ENCODE measurements around the gene MOCOS.

MOCOS gene

DNA sequence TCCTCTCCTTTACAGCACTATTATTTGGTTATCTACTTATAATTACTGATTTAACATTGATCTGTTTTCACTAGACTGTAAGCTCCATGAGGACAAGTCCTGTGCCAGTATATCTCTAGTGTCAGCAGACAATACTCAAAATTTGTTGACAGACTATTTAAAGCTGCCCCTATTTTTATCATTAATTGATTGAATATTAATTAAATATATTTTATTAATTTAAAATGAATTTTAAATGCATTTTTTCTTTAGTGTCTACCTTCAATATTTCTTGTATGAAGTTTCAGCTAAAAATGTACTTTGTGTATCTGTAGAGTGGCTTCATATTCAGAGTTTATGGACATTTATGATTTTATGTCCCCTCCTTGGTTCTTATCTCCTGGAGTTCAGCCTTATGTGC lies 83.9 kb downstream of the MOCOS start:
- no peak for DNase-seq (ENCODE audit: low spot score)

DNA sequence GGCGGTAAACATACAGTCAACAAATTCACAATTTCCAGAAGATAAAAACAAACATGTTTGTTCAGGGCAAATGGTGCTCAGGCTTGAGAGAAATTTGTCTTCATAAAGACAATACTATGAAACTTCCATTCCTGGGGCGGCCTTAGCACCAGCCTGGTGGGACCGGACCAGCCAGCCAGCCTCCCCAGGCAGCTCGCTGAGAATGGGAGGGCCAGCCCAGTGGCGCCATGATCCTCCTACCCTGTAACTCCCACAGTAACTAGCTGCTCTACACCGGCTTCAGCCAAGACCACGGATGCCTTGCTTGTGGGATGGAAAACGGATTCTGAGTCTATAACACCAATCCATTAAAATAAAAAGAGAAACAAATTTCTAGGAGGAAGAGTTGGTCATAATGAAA lies 86.0 kb downstream of the MOCOS start:
- no peak for DNase-seq (ENCODE audit: low spot score)

DNA sequence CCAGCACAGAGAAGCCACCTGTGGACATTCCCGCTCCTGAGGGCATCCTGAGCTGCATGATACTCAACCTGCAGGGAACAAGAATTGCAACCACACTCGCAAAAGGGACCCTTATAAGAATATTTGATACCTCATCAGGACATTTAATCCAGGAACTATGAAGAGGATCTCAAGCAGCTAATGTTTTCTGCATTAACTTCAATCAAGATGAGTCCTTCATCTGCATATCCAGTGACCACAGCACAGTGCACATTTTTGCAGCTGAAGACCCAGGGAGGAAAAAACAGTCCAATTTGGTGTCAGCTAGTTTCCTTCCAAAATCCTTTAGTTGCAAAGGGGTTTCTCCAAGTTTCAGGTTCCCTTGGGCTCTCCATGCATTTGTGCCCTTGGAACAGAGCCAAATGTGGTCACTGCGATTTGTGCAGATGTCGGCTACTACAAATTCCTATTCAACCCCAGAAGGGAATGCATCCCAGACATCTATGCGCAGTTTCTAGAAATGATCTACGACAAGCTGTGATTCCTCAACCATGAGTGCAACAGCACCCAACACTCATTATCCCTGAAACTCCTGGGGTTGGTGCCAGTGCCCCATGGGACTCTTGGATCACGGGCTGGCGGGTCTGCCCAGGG lies 86.9 kb downstream of the MOCOS start:
- DNase-seq (ENCODE audit: low spot score), result no peak

DNA sequence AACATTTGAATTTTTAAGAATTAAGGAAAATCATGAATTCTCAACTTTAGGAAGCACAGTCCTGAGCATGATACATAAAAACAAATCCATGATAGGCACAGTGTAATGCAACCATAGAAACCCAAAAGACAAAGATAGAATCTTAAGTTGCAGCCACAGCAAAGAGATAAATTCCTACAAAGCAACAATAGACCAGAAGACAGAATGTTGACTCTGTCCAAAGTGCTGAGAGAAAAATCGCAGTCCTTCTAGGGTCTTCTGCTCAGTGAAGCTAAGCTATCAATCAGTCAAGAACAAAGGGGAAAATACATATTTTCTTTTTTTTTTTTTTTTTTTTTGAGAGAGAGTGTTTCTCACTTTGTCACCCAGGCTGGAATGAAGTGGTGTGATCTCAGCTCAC lies 88.3 kb downstream of the MOCOS start:
- no peak for DNase-seq (ENCODE audit: low spot score)

DNA sequence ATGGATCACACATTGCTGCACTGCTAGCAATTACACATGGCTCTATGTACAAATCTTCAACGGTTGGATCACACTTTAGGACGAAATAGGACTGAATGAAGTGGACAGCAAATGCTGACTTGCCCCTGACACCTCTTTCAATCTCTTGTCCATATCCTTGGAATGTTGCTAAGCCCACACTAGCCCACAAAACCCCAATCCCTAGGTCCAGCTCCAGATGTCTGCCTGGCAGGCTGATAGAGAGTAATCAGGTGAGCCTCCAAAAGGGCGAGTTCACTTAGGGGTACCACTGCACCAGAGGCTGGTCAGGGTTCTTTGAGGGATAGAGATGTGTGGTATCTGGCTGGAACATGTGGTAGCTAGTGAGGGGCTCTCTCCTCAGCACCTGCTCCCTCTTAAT lies 91.7 kb downstream of the MOCOS start:
- no peak for DNase-seq (ENCODE audit: low spot score)

DNA sequence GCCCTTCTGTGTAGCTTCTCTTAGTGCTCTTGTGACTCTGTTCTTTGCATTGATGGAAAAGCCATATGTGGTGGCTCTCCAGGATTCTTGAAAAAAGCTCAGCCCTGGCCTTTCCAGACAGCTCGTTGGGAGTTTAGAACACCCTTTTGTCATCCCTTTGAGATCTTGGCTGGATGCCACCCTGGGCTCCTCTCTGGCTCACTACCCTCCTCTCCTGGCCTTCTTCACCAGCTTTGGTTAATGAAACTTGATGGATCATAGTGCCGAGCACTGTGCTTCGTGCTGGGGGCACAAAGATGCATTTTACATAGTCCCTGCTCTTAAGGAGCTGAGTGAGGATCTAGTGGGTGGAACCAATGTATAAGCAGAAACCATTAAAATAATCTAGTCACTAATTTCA lies 94.6 kb downstream of the MOCOS start:
- no peak for DNase-seq (ENCODE audit: low spot score)

DNA sequence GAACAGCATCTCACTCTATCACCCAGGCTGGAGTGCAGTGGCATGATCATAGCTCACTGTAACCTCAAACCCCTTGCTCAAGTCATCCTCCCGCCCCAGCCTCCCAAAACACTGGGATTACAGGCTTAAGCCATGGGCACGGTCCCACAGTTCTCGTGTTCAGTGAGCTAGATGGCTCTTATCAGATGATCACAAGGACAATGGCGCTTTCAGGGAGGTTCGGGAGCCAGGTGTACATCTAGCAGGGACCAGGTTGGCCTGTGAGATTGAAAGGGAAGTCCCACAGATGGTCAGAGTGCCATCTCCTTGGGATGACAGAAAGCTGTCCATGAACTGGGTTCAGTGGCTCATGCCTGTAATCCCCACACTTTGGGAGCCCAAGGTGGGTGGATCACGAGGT lies 96.2 kb downstream of the MOCOS start:
- no peak for DNase-seq (ENCODE audit: low spot score)

DNA sequence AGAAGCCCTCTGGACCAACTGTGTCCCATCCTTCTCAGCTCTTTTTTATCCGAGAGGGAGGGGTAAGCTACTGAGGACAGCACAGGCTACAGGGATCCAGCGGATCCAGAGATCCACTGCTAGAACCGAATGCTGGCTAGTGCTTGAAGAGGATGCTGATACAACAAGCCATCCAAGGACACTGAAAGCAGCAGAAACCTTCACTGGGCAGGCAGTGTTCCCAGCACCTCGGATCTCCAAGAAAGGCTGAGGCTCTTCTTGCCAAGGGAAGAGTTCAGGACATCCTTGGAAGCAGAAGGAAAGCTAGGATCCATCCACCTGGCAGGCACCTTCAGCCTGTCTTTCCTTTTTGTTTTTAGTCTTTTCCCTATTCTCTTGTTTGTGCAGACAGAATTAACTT lies 97.0 kb downstream of the MOCOS start:
- no peak for DNase-seq (ENCODE audit: low spot score)

DNA sequence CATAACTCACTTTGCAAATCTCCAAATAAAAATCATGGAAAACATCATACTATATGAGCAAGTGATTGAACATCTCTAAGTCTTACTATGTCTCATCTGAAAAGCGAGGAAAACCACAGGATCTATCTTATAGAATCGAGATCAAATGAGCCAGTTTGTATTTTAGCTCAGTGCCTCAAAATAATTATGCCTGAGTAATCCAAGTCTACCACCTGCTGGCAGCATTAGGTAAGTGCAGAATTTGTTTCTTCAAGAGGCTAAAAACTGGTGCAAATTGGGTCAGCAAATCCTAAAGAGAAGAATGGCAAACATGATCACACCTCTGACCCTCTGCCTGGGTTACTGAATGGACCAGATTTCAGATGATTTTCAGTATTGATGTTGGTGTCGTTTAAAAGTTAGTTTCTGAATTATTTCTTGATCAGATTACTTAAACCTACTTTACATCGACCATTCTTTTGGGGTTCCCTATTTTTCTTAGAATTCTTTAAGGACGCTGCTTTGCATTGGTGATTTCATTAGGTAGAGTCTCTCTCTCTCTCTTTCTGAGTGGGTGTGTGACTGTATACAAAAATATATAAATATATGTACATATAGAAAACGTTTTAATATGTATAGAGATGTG lies 97.5 kb downstream of the MOCOS start:
- DNase-seq (ENCODE audit: low spot score), result peak; percentile 68

DNA sequence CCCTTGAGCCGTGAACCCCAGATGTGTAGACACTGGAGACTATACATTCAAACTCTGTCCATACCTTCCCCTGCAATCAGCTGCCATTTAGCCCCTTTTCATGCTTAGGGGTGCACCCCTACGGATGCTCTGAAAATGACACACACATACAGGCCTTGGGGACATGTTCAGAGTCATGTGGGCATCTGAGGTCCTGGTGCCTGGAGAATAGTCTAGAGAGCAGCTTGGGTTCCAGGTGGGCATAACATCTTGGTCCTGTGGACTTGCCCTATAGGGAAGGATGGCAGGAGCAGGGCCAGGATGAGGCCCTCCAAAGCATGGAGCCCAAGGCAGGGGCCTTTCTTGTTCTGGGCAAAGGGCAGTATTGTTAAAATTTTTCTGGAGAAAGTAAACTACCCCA lies 100.4 kb downstream of the MOCOS start:
- no peak for DNase-seq (ENCODE audit: low spot score)

DNA sequence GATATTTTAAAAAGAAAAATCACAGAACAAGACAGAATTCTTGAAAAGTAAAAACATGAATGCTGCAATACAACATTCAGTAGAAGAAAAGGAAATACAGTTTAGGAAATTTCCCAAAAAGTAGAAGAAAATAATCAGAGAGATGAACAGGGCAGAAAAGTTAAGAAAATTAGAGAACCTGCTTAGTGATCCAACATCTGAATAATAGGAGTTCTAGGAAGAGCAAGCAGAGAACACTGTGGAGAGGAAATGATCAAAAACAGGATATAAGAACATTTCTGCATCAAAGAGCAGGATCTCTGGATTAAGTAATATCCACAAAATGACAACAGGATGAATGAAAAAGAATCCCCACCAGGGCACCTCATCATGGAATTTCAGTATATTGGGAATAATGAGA lies 101.4 kb downstream of the MOCOS start:
- DNase-seq (ENCODE audit: low spot score), result no peak

DNA sequence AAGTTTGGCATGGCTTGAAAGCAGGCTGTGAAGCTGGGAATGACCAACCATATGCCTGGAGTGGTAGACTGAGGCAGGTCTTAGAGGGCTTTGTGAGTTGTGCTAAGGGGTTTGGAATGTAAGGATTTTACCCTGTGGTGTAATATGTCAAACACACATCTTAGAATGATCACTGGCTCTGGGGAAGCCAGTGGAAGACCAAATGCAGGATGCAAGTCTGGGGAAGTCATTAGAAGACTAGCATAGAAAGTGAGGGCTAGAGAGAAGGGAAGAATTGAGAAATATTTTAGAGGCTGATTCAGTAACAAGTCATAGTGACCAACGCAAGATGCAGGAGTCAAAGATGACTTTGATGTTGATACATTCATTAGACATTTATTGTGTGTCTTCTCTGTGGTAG lies 106.7 kb downstream of the MOCOS start:
- DNase-seq (ENCODE audit: low spot score), result no peak

DNA sequence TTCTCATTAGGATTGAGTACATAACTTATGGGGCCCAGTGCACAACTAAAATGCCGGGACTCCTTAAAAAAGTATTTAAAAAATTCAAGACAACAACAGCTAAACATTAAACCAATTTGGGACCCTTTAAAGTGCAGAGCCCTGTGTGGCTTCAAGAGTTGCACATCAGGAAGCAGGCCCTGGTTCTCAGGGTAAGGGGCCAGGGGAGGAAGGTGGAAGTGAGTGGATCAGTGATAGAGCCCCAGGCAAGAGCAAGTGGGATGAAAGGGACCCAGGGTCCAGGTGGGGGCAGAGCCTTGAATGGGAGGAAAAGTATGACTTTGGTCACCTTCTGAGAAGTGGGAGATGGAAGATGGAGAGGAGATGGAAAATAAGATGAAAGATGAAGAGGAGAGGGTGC lies 107.9 kb downstream of the MOCOS start:
- DNase-seq (ENCODE audit: low spot score), result no peak

DNA sequence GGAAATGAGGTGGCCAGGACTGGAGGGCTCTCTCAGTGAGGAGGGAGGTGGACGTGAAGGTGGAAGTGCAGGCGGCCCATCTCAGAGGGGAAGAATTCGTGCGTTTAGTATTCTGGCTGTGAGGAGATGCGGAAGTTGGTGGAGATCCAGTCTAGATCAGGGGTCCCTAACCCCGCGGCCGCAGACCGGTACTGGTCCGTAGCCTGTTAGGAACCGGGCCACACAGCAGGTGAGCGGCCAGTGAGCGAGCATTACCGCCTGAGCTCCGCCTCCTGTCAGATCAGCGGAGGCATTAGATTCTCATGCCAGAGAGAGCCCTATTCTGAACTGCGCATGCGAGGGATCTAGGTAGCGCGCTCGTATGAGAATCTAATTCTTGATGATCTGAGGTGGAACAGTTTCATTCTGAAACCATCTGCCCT lies 108.6 kb downstream of the MOCOS start:
- no peak for DNase-seq (ENCODE audit: low spot score)

DNA sequence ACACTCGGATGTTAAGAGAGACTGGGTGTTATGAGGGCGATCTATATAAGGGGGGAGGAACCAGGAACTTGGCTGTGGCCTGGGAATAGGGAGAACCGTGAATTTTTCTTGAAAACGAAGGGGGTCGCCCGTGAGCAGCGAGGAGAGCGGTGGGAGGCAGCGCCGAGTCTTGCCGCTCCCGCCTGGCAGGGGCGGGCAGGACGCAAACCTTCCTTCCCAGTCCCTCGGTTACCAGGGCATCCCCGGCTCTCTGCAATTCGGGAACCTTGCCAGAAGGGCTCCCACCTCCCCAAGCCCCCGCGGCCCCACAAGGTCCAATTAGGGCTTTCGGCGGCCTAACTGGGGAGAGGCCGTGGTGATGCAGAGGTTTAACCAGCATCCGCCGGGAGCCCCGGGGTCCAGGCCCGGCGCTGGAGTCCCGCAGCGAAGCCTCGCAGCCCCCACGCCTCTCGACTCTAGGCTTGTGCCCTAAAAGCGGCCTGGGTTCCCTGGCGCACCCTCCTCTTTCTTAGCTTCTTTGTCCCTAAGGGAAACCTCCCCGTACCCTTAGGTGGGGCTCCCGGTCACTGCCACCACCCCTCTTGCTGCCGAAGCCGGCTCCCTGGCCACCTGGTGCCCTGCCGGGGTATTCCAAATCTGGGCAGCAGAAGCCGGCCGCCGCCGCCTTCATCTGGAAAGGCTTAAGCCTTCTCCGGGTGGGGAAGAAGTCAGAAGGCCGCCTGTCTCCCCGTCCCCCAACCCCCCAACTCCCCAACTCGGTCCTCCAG lies 109.5 kb downstream of the MOCOS start:
- no peak for DNase-seq (ENCODE audit: low spot score)

DNA sequence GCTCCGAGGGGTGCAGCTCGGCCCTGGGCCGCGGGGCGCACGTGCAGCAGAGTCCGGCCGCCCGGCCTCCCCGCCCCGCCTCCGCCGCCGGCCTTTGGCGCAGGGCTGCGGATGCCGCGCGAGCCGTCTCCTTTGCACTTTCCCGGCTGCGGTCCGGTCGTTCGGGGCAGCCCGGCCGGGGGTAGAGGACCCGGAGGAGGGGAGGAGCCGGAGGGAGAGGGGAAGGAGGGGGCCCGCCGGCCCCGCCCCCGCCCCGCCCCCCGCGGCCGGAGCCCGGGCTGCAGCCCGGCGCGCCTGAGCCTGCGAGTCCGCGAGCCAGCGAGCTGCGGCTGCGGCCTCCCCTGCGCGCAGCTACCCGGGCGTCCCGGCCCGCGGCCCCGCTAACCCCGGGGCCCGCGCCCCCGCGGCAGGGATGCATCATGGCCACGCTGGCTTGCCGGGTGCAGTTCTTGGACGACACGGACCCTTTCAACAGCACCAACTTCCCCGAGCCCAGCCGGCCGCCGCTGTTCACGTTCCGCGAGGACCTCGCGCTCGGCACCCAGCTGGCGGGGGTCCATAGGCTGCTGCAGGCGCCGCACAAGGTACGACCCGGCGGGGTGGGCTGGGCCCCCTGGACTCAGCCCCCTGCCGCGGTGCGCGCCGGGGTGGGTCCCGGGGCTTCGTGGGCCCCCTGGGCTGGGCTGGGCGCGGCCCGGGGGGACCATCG lies 110.3 kb downstream of the MOCOS start, which contains the start of gene FHOD3:
Gene FHOD3, plus strand, starts transcription at position 297 of the 709 bp plus-strand sequence. Its CDS starts 123 bp downstream, at position 420.
- no peak for DNase-seq (ENCODE audit: low spot score)

DNA sequence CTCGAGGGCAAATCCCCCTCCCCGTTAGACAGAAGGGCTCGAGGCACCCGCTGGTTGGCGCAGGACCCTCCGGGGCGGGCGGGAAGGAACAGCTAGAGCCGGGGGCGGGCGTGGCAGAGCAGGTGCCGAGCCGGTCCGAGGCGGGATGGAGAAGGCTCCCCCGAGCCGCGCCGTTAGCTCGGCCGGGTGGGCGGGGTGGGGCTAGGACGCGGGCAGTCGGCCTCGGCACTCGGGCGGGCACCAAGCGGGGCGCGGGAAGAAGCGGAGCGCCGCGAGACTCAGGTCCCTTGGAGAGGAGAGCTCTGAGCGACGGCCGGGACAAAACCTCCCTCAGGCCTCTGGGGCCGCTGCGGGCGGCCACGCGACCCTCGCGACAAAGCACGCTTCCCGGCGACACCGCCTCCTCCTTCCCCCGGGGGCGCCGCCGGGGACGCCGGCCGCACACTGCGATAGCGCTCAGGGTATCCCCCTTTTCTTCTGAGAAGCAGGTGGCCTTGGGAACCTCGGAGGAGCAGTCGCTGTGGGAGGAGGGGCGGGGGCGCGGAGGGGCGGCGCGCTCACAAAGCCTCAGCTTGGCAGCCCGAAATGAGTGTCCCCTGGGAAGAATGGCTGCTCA lies 110.9 kb downstream of the MOCOS start:
- no peak for DNase-seq (ENCODE audit: low spot score)

DNA sequence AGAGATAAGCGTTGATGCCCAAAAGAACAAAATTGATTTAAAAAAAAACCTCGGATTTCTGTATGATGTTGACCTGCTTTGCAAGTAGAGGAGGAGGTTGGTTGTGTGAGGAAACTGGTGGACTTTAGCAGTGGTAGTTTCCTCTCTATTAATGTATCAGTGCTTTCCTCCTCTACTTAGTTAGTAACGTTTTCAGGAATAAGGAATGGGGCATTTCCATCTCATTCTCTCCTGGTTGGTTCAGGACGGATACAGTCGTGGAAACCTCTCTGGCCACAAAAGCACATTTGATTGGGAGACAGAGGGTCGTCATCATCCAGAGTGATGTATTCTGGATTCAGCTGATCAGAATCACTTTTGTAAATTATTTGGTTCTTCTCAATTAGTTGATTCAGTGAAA lies 111.7 kb downstream of the MOCOS start:
- no peak for DNase-seq (ENCODE audit: low spot score)

DNA sequence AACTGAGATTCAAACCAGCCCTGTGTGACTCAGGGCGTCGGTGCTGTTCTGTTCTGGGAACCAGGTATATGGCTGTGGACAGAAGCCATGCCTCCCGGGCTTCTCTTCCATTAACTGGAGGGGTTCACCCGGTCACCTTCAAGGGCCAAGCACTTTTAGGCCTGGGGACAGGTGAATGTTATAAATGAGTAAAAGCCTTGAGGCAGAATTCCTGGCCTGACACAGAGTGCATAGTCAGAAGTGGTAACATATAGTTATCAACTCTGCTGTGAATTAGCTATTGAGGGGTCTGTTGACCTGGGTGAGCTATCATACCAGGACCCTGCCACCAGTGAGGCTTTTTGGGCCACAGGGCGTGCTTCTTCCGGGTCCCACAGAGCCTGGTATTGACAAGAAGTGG lies 112.9 kb downstream of the MOCOS start:
- no peak for DNase-seq (ENCODE audit: low spot score)

DNA sequence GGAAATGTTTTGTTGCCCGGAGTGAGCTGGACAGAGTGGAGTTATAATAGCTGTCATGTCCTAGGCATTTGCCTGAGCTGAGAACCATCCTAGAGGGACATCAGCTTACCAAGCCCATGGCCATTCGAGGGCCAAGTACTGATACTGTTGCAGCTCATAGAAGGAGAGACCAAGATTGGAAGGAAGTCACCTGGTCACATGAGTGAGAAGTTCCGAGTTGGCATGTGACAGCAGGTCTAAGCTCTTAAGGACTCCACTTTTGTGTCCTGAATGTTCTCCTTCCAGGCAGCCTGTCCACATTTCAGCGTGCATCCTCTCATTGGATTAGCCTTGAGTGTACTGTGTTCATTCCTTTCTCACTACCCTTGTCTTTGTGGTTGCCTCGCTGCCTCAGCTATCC lies 114.6 kb downstream of the MOCOS start:
- DNase-seq (ENCODE audit: low spot score), result no peak

DNA sequence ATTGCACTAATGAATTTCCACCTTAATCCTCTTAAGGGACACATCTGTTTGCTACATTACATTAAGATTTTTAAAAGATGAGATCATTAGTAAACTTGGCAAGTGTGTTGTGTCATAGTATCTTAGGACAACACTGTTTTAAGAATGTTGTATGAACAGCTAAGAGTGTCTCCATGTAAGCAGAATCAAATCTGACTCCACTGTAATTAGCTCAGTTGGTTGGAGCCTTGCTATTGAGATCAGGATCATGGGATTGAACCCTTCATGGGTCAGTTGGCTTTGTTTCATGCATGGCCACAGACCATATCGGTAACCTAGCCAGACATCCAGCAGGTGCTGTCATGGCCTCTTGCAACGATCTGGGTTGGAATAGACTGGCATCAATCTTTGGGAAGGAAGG lies 115.4 kb downstream of the MOCOS start:
- DNase-seq (ENCODE audit: low spot score), result no peak

DNA sequence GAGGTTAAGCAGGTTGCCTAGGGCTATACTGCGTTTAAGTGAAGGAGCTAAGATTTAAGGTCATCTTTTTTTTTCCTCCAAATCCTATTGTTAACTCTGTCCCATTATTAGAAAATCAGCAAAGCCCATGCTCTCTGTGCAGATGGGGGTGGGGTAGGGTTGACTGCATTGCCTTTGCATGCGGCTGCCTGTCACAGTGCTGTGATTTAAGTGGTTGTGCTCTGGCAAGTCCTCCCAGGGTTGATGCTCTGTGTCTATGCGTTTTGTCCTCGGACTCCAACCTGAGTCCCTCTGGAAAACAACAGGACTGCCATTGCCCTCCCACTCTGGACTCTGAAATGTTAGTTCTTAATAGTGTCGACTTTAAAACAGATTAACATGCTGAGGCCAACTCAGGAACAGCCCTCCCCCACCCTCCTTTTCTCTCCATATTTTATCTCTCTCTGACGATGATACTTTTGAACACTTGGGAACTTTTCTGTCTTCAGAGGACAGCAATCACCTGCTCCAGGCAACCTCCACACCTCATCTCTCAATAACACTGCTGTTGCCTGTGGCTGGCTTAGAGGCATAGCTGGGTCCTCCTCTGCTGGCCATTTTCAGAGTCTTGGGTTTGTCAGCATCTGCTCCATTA lies 116.0 kb downstream of the MOCOS start:
- DNase-seq (ENCODE audit: low spot score), result no peak
